Fibroblast of the aortic adventitia (primary cell): Measurements from ENCODE around the gene LILRA2. TPM values are rescaled to one million over a fixed set of nuclear protein-coding genes. Genes with fewer than 3 reads are reported as not detected.
"Not testable (repeated sequence)": the region's sequence is repeated elsewhere in the genome, so short reads cannot be mapped to it uniquely, and the experiment has no call there.

Source experiments
- DNase-seq: peaks from one replicate; pipeline ENCODE4 v3.0.0-alpha.2; 2010; ENCODE audit warnings: low read depth
- H3K4me3 ChIP-seq: 2 replicates; pipeline ENCODE4 v1.5.1; 2011; ENCODE audit warnings: low read depth, mild to moderate bottlenecking, control low read depth, low read length, moderate library complexity
- CTCF ChIP-seq: IDR thresholded peaks from 2 replicates; pipeline ENCODE4 v1.5.1; 2011; ENCODE audit warnings: mild to moderate bottlenecking, low read length, control low read depth, inconsistent platforms; ENCODE audit not compliant: insufficient read depth
- total RNA-seq: library from RNA; depleted of rRNA; stranded (reverse); fragments of >200 nt; gene quantifications from 2 replicates; pipeline ENCODE4 v1.2.3, GENCODE V29; 2012; ENCODE audit warnings: low replicate concordance

The LILRA2 gene
- total RNA-seq, 1 donor, result not detected

- no peak for DNase-seq
- no peak overlapping the region for H3K4me3 ChIP-seq
- TF ChIP-seq CTCF, result no peak
These were observed 38.8 kb downstream of the LILRA2 start for GRCh38 chr19:54612428-54612827.

- no peak for DNase-seq
- H3K4me3 ChIP-seq, result no peak overlapping the region
- TF ChIP-seq CTCF, result no peak
These were observed 41.1 kb downstream of the LILRA2 start for GRCh38 chr19:54614726-54615125.

- no peak overlapping the region for H3K4me3 ChIP-seq
- no peak for TF ChIP-seq CTCF
- DNase-seq, result no peak
These were observed 42.5 kb downstream of the LILRA2 start for GRCh38 chr19:54616057-54616456.

GRCh38 chr19:54616821-54617560, 43.4 kb downstream of the LILRA2 start:
- DNase-seq, result no peak
- H3K4me3 ChIP-seq, result no peak overlapping the region
- no peak for TF ChIP-seq CTCF

- no peak overlapping the region for H3K4me3 ChIP-seq
- DNase-seq, result no peak
- TF ChIP-seq CTCF, result no peak
These were observed 46.9 kb downstream of the LILRA2 start for GRCh38 chr19:54620464-54620863.

GRCh38 chr19:54622431-54622830, 48.8 kb downstream of the LILRA2 start:
- no peak for TF ChIP-seq CTCF
- H3K4me3 ChIP-seq, result no peak overlapping the region
- DNase-seq, result no peak

GRCh38 chr19:54624234-54624633, 50.6 kb downstream of the LILRA2 start:
- not testable (repeated sequence) for DNase-seq, H3K4me3 ChIP-seq

GRCh38 chr19:54624934-54625730, 51.5 kb downstream of the LILRA2 start:
- DNase-seq, H3K4me3 ChIP-seq: not testable (repeated sequence)
